ENCODE data around the gene WDSUB1.

The WDSUB1 gene

DNA sequence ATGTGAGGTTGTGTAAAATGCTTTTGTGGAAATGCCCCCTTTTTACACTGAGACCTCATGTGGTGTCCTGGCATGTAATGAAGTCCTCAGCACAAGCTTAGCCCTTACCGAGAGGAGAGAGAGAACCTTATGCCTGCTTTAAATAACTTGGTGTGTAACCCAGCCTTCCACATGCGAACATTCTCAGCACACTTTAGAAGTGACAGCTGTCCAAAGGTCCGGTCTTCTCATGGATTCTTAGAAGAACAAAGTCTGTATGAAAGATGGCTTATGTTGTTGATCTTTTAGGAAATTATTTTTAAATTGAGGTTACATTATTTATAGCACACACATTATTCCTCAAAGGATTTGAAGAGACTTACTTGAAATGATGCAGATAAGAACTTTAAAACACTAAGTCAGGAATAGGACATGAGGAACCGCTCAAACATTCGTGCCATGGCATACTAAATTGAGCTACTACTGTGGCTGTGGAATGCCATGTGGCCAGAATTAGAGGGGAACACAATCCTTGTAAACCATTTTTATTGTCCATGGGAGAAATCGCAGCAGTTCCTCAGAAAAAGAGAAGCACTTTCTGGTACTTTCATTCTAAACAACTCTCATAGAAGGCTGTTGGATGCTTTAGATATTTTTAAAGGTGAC is 79.6 kb downstream of the WDSUB1 start:
- H3K4me3 ChIP-seq, result no peak overlapping the region
- TF ChIP-seq, protein P1, sequence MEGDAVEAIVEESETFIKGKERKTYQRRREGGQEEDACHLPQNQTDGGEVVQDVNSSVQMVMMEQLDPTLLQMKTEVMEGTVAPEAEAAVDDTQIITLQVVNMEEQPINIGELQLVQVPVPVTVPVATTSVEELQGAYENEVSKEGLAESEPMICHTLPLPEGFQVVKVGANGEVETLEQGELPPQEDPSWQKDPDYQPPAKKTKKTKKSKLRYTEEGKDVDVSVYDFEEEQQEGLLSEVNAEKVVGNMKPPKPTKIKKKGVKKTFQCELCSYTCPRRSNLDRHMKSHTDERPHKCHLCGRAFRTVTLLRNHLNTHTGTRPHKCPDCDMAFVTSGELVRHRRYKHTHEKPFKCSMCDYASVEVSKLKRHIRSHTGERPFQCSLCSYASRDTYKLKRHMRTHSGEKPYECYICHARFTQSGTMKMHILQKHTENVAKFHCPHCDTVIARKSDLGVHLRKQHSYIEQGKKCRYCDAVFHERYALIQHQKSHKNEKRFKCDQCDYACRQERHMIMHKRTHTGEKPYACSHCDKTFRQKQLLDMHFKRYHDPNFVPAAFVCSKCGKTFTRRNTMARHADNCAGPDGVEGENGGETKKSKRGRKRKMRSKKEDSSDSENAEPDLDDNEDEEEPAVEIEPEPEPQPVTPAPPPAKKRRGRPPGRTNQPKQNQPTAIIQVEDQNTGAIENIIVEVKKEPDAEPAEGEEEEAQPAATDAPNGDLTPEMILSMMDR (IDR thresholded peaks at IDR 0.05), result no peak
- DNase-seq (ENCODE audit: low spot score), result no peak
- H3K27ac ChIP-seq, result peak overlapping the region; percentile 46 to 69

DNA sequence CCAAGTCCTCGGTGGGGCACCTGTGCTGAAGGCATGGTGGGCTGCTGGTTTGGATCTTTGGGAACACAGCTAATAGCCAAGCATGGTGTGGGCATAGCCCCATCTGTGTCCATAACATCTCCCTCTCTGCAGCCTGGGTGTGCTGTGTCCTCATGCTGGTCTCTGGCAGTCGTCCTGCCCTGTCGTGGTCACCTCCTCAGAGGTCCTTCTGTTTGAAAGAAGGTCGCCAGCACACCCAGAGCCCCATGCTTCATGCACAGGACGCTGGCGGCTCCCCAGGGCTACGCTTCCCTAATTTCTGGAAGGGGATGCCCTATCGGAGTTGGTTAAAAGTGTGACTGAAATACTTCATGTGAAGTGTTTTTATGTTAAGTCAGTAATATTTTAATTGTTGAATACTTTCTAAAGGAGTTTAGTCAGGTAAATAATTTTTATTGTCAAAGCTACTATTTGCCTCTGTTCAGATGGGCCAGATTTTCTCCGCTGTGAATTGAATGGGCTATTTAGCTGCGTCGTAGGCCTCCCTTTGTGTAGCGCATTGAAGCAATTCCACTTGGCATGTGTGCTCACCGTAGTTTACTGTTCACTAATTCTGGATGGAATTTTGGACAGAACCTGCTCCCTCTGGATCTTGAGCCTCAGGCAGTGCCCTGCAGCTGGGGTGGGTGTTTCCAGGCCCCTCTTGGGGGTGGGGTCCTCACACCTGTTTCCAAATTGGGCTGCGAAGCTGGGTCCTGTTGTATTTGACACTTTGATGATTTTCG is 81.9 kb downstream of the WDSUB1 start:
- TF ChIP-seq, protein P1 (IDR thresholded peaks at IDR 0.05), result no peak
- H3K27ac ChIP-seq, result peak overlapping the region; percentile 18 to 54
- H3K4me3 ChIP-seq, result no peak overlapping the region
- DNase-seq (ENCODE audit: low spot score), result no peak

DNA sequence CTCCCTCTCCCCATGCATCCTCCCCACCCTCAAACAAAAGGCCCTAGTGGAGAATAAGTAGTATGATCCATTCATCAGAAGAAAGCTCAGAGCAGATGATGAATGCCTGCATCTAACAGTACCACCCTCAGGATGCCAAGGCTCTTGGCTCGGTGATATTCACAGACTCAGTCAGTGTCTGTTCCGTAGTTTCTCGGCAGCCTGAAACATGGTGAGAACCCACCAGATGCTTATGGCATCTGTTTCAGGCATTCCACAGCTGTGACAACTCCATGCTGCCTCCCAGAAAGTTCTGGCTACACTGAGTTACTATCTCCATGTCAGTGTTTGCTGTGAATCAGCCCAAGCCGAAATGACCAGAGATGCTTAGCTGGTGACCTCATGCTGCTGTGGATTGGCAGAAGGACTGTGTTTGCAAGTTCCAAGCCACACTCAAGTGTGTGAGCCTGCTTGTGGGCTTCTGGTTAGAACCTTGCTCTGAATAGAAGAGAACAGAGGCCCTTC is 83.9 kb downstream of the WDSUB1 start:
- Histone ChIP-seq H3K4me3 (no peak overlapping the region), H3K27ac (peak overlapping the region; percentile 54 to 85)
- TF ChIP-seq, protein P1 (IDR thresholded peaks at IDR 0.05), result no peak
- peak; percentile 91 for DNase-seq (ENCODE audit: low spot score)

DNA sequence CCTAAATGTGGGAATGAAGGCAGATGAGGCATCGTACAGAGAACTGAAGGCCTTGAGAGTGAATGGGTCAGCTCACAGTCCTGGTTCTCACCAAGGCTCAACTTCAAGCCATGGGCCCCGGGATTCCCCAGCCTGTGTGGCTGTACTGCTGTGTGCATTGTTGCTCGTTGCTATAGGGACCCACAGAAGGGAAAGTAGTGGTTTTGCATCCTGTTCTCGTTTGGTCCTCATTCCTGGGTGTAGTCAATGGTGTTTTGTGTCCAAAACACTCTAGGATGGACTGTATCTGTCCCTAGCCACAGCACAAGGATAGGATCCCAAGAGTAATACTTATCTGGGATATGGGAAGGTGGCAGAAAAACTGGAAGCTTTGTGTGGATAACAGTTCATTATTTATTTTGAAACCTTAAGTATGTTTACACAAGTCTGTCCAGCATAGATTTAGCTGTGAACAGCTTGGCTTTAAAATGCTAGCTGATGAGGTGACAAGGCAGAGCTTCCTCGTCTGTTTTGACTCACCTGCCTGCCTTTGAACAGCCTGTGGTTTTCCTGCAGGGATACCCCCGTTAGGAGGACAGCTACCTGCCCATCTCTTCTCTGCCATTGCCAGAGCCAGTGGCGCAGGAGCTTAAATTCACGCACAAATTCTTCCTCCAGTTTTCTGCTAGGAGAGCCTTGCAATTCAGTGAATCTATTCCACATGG is 85.0 kb downstream of the WDSUB1 start:
- H3K27ac ChIP-seq, result peak overlapping the region in 1 of 2 donors; percentile 85
- H3K4me3 ChIP-seq, result no peak overlapping the region
- TF ChIP-seq, protein P1 (IDR thresholded peaks at IDR 0.05), result no peak
- no peak for DNase-seq (ENCODE audit: low spot score)

DNA sequence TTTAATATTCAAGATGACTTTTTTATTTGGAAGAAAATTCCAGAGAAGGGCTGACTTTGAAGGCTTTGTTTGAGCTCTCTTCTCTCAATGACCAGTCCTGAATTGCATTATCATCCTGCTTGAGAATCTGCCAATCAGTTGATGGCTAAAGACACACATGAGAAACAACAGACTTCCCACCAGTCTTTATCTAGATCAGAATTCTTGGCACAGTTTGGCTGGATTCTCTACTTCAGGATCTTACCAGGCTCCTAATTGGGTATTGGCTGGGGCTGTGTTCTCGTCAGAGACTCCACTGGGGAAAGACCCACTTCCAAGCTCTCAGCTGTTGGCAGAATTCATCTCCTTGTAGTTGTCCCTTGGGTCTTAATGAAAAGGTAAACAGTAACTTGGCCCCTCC is 86.0 kb downstream of the WDSUB1 start:
- no peak for DNase-seq (ENCODE audit: low spot score)
- H3K27ac ChIP-seq, result peak overlapping the region; percentile 16 to 85
- TF ChIP-seq, protein P1 (IDR thresholded peaks at IDR 0.05), result no peak

DNA sequence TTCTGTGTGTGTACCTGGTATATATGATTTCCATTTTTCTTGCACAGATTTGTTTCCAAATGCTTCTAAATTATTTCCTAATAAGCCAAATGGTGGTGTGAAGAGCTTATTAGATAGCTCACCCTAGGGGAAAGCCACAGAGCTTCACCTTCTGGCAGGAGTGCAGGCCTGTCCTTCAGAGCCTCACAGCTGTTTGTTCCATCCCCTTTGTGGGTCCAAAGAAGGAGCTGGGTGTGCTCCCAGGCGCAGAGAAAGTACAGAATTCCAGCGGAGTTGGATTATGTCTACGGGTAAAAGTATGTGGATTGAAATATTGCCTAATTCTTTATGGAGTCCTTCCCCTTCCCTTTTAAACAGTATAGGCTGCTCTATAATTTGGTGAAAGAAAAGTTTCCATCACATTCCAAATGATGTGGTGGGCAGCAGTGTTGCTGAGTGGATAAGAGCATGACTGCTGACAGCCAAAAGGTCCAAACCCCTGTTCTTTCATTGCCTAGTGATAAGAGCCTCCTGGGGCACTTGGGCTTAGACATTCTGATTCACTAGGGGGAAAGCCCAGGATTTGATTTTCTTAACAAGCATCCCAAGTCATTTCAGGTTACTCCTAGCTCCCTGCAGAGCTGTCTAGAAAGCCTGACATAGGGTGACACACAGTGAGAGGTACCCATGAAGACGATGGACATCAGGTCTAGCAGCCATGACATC is 86.6 kb downstream of the WDSUB1 start:
- Histone ChIP-seq H3K27ac (peak overlapping the region; percentile 16 to 85), H3K4me3 (no peak overlapping the region)
- TF ChIP-seq, protein P1 (IDR thresholded peaks at IDR 0.05), result no peak
- DNase-seq (ENCODE audit: low spot score), result no peak

More for the DNA sequence above, 86.0 kb downstream of the WDSUB1 start:
- no peak overlapping the region for H3K4me3 ChIP-seq

Data from coronary artery (tissue), 2 donors.